Measurements from ENCODE around the gene ATP6V1B1. TPM values are rescaled to one million over a fixed set of nuclear protein-coding genes. Genes with fewer than 3 reads are reported as not detected.

ATP6V1B1 gene
- 1 to 10 TPM in 2 of 4 donors, not detected in 2; 3.6 to 7.1 TPM for total RNA-seq

DNA sequence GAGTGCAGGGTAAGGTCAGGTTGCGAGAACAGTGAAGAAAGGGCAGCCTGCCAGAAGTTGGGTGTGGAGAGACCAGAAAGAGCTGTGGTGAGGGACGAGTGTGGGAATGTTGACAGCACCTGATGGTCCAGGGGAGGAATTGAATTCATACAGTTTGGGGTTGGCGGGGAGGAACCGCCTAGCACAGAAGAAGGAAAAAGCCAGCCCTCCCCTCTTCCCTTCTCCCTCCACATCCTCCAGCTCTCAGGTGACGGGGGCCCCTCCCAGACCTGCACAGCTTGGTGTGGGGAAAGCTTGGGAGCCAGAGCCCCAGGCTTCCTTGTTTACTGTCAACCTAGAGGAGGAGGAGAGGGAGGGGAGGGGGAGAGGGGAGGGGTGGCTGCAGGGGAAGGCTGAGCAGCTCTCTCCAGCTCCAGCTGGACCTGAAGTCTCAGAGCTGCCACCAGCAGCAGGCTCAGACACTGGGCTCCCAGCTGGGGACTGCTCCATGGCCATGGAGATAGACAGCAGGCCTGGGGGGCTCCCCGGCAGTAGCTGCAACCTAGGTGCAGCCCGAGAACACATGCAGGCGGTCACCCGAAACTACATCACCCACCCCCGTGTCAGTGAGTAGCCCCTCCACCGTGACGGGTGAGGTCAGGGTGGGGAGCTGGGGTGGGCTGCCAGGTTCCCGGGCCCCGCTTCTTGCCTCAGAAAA, at the start of gene ATP6V1B1:
Gene ATP6V1B1, plus strand, starts transcription at position 433 of the 697 bp plus-strand sequence. Its CDS starts 55 bp downstream, at position 488.
- ATAC-seq (ENCODE audit: low FRiP score) (no peak), DNase-seq (ENCODE audit: low spot score) (no peak)

DNA sequence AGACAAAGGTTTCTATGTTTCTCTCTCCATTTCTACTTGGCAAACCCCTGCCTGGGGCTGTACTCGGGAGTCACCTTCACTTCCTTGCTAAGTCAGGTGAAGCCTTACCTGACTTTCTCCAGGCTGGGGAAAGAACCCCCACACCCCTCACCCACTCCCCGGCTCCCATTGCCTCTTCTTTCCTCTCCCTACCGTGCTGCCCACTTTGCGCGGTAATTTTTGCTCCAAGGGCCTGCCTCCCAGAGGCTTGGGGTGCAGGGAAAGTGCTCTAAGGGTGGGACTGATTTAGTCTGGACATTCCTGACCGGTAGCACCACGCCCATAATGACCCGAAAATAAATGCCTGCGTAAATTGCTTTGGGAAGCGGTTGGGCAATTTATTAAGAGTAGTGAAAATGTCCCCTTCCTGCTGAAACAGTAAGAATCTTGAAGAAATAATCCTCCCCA, 49.1 kb upstream of the ATP6V1B1 start:
- no peak for DNase-seq (ENCODE audit: low spot score)

More for the DNA sequence above, at the start of gene ATP6V1B1:
- TF ChIP-seq, protein P1, sequence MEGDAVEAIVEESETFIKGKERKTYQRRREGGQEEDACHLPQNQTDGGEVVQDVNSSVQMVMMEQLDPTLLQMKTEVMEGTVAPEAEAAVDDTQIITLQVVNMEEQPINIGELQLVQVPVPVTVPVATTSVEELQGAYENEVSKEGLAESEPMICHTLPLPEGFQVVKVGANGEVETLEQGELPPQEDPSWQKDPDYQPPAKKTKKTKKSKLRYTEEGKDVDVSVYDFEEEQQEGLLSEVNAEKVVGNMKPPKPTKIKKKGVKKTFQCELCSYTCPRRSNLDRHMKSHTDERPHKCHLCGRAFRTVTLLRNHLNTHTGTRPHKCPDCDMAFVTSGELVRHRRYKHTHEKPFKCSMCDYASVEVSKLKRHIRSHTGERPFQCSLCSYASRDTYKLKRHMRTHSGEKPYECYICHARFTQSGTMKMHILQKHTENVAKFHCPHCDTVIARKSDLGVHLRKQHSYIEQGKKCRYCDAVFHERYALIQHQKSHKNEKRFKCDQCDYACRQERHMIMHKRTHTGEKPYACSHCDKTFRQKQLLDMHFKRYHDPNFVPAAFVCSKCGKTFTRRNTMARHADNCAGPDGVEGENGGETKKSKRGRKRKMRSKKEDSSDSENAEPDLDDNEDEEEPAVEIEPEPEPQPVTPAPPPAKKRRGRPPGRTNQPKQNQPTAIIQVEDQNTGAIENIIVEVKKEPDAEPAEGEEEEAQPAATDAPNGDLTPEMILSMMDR (IDR thresholded peaks at IDR 0.05) = no peak

DNA sequence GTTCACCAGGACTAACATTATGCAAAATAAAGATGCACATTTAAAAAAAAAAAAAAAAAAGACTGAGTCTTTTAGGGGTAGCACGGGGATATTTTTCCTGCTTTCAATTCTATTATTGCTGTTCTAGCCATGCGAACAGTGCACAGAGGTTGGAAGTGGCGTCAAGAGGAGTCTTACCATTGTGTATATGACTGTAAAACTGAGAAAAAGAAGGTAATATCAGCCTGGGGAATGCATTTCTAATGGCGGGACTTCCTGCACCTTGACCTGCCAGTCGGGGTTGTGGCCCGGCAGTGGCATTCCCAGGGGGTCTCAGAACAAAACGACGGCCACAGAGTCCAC, 48.5 kb upstream of the ATP6V1B1 start:
- ATAC-seq (ENCODE audit: low FRiP score) (no peak), DNase-seq (ENCODE audit: low spot score) (no peak)
- TF ChIP-seq, protein P1 (IDR thresholded peaks at IDR 0.05) = no peak

More for the DNA sequence above, 49.1 kb upstream of the ATP6V1B1 start:
- no peak for ATAC-seq (ENCODE audit: low FRiP score)
- TF ChIP-seq, protein P1 (IDR thresholded peaks at IDR 0.05) = no peak

DNA sequence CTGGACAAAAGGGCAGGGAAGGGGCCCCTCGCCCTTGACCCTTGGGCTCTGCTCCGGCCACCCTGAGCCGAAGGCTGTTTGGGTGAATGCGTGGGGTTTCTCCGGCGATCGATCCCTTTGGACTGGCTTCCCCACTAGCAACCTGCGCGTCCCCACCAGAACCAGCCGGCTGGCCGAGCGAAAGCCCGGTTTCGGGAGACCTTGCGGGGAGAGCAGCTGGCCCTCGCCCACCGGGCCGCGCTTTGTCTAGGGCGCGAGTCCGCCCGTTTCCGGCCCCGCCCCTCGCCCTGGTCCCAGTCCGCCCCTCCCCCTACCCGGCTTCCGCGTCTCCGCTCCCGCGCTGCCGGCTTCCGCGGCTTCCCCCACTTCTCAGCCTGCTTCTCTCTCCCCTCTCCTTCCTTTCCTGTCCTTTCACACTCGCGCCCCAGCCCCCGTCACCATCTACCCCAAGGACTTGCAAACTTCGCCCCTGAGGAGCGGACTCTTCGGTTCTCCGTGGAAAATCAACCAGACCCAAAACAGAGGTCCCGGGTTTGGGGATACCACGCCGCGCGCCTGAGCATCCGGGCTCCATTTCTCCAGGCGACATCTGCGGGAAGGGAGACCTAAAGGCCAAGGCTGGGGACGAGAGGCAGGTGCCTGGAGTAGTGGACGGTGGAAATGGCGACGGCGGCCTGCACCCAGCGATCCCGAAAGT, 48.0 kb upstream of the ATP6V1B1 start:
- TF ChIP-seq, protein P1 (IDR thresholded peaks at IDR 0.05) = no peak
- ATAC-seq (ENCODE audit: low FRiP score) = peak; percentile 67
- DNase-seq (ENCODE audit: low spot score) = no peak

DNA sequence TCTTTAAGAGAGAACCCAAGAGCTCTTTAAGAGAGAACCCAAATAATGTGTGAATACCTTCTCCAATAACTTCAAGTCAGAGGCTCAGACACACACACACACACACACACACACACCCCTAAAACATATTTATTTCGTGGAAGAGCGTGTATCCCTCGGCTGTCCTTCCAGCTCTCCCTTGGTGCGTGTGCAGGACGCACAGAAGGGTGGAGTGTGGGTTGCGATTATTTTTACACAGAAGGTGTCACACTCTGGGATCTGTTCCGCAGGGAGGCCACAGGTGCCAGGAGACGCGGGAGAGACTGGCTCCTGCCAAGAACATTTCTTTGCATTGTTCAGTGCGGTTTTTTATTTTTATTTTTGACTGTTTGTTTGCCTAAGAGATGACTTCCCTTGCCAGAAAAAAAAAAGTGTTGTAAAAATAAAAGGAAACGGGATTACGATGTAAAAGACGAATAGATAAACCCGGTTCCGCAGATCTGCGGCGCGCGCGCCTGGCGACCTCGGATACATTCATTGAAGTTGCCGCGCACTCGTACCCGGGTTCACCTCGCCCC, 47.3 kb upstream of the ATP6V1B1 start:
- DNase-seq (ENCODE audit: low spot score) = no peak
- no peak for ATAC-seq (ENCODE audit: low FRiP score)
- TF ChIP-seq, protein P1 (IDR thresholded peaks at IDR 0.05) = no peak

DNA sequence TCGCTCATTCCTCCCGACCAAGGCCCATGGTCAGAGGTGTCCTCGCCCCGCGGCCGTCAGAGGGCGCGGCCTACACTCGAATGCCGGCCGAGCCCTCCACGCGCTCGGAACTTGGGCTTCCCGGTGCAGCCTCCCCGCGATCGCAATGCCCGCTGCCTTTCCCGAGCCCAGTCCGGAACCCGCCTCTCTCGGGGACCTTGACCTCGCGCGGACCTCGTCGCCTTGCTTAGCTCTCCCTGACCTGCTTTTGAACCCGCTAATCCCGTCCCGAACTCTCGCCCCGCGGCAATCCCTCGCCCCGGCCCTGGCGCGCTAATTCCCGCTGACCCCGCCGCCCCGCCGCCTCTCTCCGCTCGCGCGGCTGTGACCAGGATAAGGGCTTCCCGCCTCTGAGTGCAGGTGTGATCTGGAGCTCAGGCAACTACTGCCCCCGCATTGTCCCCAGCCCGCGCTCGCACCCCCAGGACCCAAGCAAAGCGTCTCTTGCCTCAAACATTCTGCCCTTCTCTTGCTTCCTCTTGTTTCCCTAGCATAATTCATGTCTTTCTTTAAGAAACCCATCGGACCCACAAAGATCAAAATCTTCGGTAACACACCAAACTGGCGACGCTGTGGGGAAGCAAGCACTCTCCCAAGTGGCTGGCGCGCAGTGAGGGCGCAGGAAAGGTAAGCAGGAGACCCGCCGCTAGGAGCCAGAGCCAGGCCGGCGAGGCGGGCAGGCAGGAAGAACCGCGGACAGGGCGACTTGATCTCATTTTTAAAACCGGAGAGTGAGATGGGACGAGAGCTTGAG, 46.6 kb upstream of the ATP6V1B1 start:
- TF ChIP-seq, protein P1 (IDR thresholded peaks at IDR 0.05) = no peak
- ATAC-seq (ENCODE audit: low FRiP score) (no peak), DNase-seq (ENCODE audit: low spot score) (no peak)
